DND-41 (cell line): ENCODE measurements around the gene ZFPM1.

Experiments used
- ATAC-seq: fragments of 200-7000 bp; cut with Tn5 transposase; 3 replicates; pipeline ENCODE4 v1.9.1; 2021; ENCODE audit warnings: low read depth; ENCODE audit not compliant: insufficient read depth
- DNase-seq: peaks from one replicate; pipeline ENCODE4 v3.0.0-alpha.2; 2020
- H2AFZ ChIP-seq: 2 replicates; pipeline ENCODE4 v1.6.0; 2012; ENCODE audit warnings: low read depth, low read length
- H3K27ac ChIP-seq: 2 replicates; pipeline ENCODE4 v1.5.1; 2012; ENCODE audit warnings: low read length, inconsistent platforms
- H3K27me3 ChIP-seq: fragments of 200-600 bp; sonication (generic); 2 replicates; pipeline ENCODE4 v1.6.0; 2012; ENCODE audit warnings: low read length, mild to moderate bottlenecking, inconsistent platforms; ENCODE audit not compliant: insufficient read depth, poor library complexity
- H3K36me3 ChIP-seq: 2 replicates; pipeline ENCODE4 v1.5.1; 2012; ENCODE audit warnings: low read length, inconsistent platforms; ENCODE audit not compliant: insufficient read depth
- H3K4me1 ChIP-seq: 2 replicates; pipeline ENCODE4 v1.5.1; 2012; ENCODE audit warnings: mild to moderate bottlenecking, low read length; ENCODE audit not compliant: insufficient read depth
- H3K4me2 ChIP-seq: 2 replicates; pipeline ENCODE4 v1.6.0; 2012; ENCODE audit warnings: mild to moderate bottlenecking, moderate library complexity, low read length, inconsistent platforms; ENCODE audit not compliant: insufficient read depth
- H3K4me3 ChIP-seq, 2 experiments: fragments of 200-600 bp in 1 of 2; shearing (Covaris generic) in 1 of 2; 2 replicates each; pipeline ENCODE4 v1.5.1; 2012 to 2016; ENCODE audit warnings: inconsistent platforms in 2 of 2, low read length in 2 of 2, mild to moderate bottlenecking in 2 of 2, low read depth in 1 of 2, moderate library complexity in 1 of 2
- H3K79me2 ChIP-seq: 2 replicates; pipeline ENCODE4 v1.6.0; 2012; ENCODE audit warnings: low read length, inconsistent platforms; ENCODE audit not compliant: insufficient read depth
- H3K9ac ChIP-seq: 2 replicates; pipeline ENCODE4 v1.6.0; 2012; ENCODE audit warnings: low read depth, mild to moderate bottlenecking, inconsistent platforms, low read length, moderate library complexity
- H3K9me3 ChIP-seq: 2 replicates; pipeline ENCODE4 v1.5.1; 2012; ENCODE audit warnings: low read length, moderate library complexity, mild to moderate bottlenecking, inconsistent platforms; ENCODE audit not compliant: insufficient read depth, severe bottlenecking
- H4K20me1 ChIP-seq: 2 replicates; pipeline ENCODE4 v1.6.0; 2012; ENCODE audit warnings: low read length; ENCODE audit not compliant: insufficient read depth
- EZH2 ChIP-seq: IDR thresholded peaks from 3 replicates; pipeline ENCODE4 v1.6.1; 2012; ENCODE audit warnings: borderline replicate concordance, low read depth, mild to moderate bottlenecking, moderate library complexity, low read length, inconsistent platforms; ENCODE audit not compliant: severe bottlenecking
- TF ChIP-seq, protein P1 (sequence below): IDR thresholded peaks from 2 replicates; pipeline ENCODE4 v1.5.1; 2012; ENCODE audit warnings: borderline replicate concordance, low read length, moderate library complexity, mild to moderate bottlenecking; ENCODE audit not compliant: poor library complexity, severe bottlenecking; ENCODE audit errors: extremely low read depth

ZFPM1 gene

DNA sequence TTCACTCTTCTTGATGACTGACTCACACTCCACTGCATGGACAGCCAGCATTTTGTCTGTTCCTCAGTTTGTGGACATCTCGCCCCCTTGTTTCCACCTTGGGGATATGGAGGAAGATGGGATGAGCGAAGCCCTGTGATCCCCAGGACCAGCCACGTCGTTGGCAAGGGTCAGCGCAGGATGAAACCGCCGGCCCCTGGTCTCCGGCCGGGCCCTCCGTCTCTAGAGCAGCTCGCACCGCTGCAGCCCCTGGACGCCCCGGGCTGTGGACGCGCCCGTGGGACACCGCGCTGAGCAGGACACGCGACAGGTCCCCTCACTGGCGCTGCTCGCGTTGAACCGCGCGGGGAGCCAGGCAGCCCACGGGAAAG, 116.5 kb downstream of the ZFPM1 start:
- peak overlapping the region; percentile 79 for H3K9ac ChIP-seq
- peak overlapping the region; percentile 88 for H3K4me2 ChIP-seq
- DNase-seq (no peak), ATAC-seq (peak; percentile 36)
- H3K27me3 ChIP-seq, result no peaks in the 10 kb centered on the region
- H3K4me1 ChIP-seq, result peaks cover 40% of the 10 kb centered on the region
- peak overlapping the region; percentile 76 for H3K27ac ChIP-seq
- H3K9me3 ChIP-seq, result no peaks in the 10 kb centered on the region
- no peak for TF ChIP-seq EZH2
- TF ChIP-seq, protein P1, sequence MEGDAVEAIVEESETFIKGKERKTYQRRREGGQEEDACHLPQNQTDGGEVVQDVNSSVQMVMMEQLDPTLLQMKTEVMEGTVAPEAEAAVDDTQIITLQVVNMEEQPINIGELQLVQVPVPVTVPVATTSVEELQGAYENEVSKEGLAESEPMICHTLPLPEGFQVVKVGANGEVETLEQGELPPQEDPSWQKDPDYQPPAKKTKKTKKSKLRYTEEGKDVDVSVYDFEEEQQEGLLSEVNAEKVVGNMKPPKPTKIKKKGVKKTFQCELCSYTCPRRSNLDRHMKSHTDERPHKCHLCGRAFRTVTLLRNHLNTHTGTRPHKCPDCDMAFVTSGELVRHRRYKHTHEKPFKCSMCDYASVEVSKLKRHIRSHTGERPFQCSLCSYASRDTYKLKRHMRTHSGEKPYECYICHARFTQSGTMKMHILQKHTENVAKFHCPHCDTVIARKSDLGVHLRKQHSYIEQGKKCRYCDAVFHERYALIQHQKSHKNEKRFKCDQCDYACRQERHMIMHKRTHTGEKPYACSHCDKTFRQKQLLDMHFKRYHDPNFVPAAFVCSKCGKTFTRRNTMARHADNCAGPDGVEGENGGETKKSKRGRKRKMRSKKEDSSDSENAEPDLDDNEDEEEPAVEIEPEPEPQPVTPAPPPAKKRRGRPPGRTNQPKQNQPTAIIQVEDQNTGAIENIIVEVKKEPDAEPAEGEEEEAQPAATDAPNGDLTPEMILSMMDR, result no peak
- peaks cover 30% of the 10 kb centered on the region for H3K36me3 ChIP-seq
- H4K20me1 ChIP-seq, result peaks cover 38% of the 10 kb centered on the region
- peak overlapping the region; percentile 82 for H2AFZ ChIP-seq
- H3K4me3 ChIP-seq, result peak overlapping the region; percentile 72 to 100; a peak in 3 of 4 replicates
- peaks cover 52% of the 10 kb centered on the region for H3K79me2 ChIP-seq

DNA sequence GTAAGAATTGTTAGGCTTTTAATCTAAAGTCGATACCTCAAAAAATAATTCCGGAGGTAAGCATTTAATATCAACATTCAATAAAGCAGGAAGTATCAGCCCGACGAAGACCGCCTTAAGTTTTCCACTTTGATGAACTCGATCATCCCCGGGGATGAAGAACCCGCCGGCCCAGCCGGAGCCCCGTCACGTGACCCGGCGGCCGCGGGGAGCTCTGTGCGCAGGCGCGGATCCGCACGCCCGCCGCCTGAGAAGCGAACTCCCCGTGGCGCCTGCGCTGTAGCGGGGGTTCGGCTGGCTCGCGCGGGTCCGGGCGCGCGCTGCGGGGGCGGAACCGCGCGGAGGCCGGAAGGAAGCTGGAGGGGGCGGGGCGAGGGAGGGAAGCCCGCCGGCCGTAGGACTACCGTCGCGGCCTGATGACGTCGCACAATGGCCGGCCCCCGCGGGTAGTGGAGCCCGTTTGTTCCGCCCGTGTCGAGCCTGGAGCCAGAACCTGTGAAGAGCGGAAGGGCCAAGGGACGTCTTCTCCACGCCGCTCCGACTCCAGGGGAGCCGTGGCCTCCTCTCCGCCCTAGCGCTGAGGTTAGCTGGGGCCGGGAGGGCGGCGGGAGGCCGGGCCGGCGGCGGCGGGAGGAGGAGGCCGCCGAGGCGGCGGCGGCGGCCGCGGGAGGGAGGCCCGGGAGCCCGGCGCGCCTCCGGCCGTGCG, 117.1 kb downstream of the ZFPM1 start, which contains the start of gene ZC3H18:
TSS of gene ZC3H18 (plus strand) at position 419 of the 706 bp plus-strand sequence. CDS start 6,721 bp downstream, outside the sequence.
- H3K27me3 ChIP-seq, result no peaks in the 10 kb centered on the region
- peaks cover 31% of the 10 kb centered on the region for H3K36me3 ChIP-seq
- peak; percentile 95 for DNase-seq
- H3K9me3 ChIP-seq, result no peaks in the 10 kb centered on the region
- peaks cover 40% of the 10 kb centered on the region for H3K4me1 ChIP-seq
- peak within 1 kb of the TSS; percentile 100 for H3K4me2 ChIP-seq
- peaks cover 40% of the 10 kb centered on the region for H4K20me1 ChIP-seq
- ATAC-seq, result peak; percentile 92
- TF ChIP-seq EZH2, result no peak
- TF ChIP-seq, protein P1, result no peak
- peak within 1 kb of the TSS; percentile 97 for H2AFZ ChIP-seq
- H3K9ac ChIP-seq, result peak within 1 kb of the TSS; percentile 79
- H3K27ac ChIP-seq, result peak within 1 kb of the TSS; percentile 93
- peak within 1 kb of the TSS; percentile 72 to 100 for H3K4me3 ChIP-seq
- H3K79me2 ChIP-seq, result peaks cover 57% of the 10 kb centered on the region

DNA sequence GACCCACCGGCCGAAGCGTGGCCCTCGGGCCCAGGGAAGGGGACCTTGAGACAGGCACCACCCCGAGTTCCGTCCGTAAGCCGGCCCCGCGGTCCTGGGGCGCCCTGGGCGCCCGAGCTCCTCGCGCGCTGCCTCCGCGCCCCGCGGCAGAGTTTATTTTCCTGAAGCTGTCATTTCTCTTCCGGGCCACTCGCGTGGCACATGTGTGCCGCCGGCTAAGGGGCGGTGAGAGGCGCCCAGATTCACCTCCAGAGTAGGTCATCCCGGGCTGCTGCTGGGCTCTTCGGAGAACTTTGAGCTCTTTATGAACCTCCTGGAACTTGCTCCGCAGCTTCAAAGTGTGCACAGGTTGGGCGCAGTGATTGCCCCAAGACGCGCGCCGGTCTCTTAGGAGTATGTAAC, 117.6 kb downstream of the ZFPM1 start:
- H3K27me3 ChIP-seq, result no peaks in the 10 kb centered on the region
- peak; percentile 48 for DNase-seq
- peak overlapping the region; percentile 54; the same call in 1 of the 2 replicates for H2AFZ ChIP-seq
- H3K9ac ChIP-seq, result peak overlapping the region; percentile 79
- H3K4me3 ChIP-seq, result peak overlapping the region; percentile 72 to 100
- peaks cover 63% of the 10 kb centered on the region for H3K79me2 ChIP-seq
- ATAC-seq, result peak; percentile 31
- H3K4me1 ChIP-seq, result peaks cover 40% of the 10 kb centered on the region
- peaks cover 46% of the 10 kb centered on the region for H4K20me1 ChIP-seq
- no peaks in the 10 kb centered on the region for H3K9me3 ChIP-seq
- H3K36me3 ChIP-seq, result peaks cover 36% of the 10 kb centered on the region
- peak overlapping the region; percentile 100 for H3K4me2 ChIP-seq
- TF ChIP-seq, protein P1, result no peak
- no peak for TF ChIP-seq EZH2
- H3K27ac ChIP-seq, result peak overlapping the region; percentile 93
